Smooth muscle cell (in vitro differentiated cells): ENCODE results near the gene STK39. TPM values are rescaled to one million over a fixed set of nuclear protein-coding genes. Genes with fewer than 3 reads are reported as not detected.
"Not testable (repeated sequence)": the region's sequence is repeated elsewhere in the genome, so short reads cannot be mapped to it uniquely, and the experiment has no call there.

Experiments used
- DNase-seq: peaks from one replicate; lab custom pipeline; 2025; ENCODE audit not compliant: unreplicated experiment; lab: John Stamatoyannopoulos, UW
- H2AFZ ChIP-seq: fragments of 200-600 bp; sonication (generic); 2 replicates; pipeline ENCODE4 v1.6.0; 2016; ENCODE audit warnings: antibody characterized with exemption, low read depth, mild to moderate bottlenecking
- H3F3A ChIP-seq: fragments of 200-600 bp; sonication (generic); 2 replicates; pipeline ENCODE4 v1.6.0; 2017; ENCODE audit warnings: antibody characterized with exemption, low read depth
- H3K27ac ChIP-seq: fragments of 200-600 bp; sonication (generic); 2 replicates; pipeline ENCODE4 v1.5.1; 2016; ENCODE audit warnings: low read depth, mild to moderate bottlenecking
- H3K27me3 ChIP-seq: fragments of 200-600 bp; sonication (generic); 2 replicates; pipeline ENCODE4 v1.6.1; 2016; ENCODE audit warnings: low read depth, mild to moderate bottlenecking
- H3K36me3 ChIP-seq: fragments of 200-600 bp; sonication (generic); 2 replicates; pipeline ENCODE4 v1.5.1; 2016; ENCODE audit warnings: low read depth
- H3K4me1 ChIP-seq: fragments of 200-600 bp; sonication (generic); 2 replicates; pipeline ENCODE4 v1.5.1; 2016; ENCODE audit warnings: low read depth
- H3K4me2 ChIP-seq: fragments of 200-600 bp; sonication (generic); 2 replicates; pipeline ENCODE4 v1.6.0; 2016; ENCODE audit warnings: mild to moderate bottlenecking
- H3K4me3 ChIP-seq: fragments of 200-600 bp; sonication (generic); 2 replicates; pipeline ENCODE4 v1.5.1; 2016; ENCODE audit warnings: mild to moderate bottlenecking
- H3K79me2 ChIP-seq: fragments of 200-600 bp; sonication (generic); 2 replicates; pipeline ENCODE4 v1.6.0; 2016; ENCODE audit warnings: low read depth, mild to moderate bottlenecking
- H3K9ac ChIP-seq: fragments of 200-600 bp; sonication (generic); 2 replicates; pipeline ENCODE4 v1.6.0; 2016; ENCODE audit warnings: low read depth
- H3K9me3 ChIP-seq: fragments of 200-600 bp; sonication (generic); replicated peaks from 2 replicates; pipeline ENCODE4 v1.5.1; 2016; ENCODE audit warnings: low read depth
- H4K20me1 ChIP-seq: fragments of 200-600 bp; sonication (generic); 2 replicates; pipeline ENCODE4 v1.6.0; 2016; ENCODE audit warnings: low read depth
- CTCF ChIP-seq: fragments of 200-600 bp; sonication (generic); IDR thresholded peaks from 2 replicates; pipeline ENCODE4 v1.5.1; 2017; ENCODE audit warnings: borderline replicate concordance, mild to moderate bottlenecking, antibody characterized with exemption; ENCODE audit not compliant: insufficient read depth, poor library complexity, severe bottlenecking
- WGBS: methylation state at CpG from one replicate; pipeline ENCODE4 v1.1.7; 2016; ENCODE audit warnings: low lambda C conversion rate; 5-methylcytosine and 5-hydroxymethylcytosine counted together
- polyA plus RNA-seq: library from polyadenylated mRNA; unstranded; fragments of >200 nt; fragmentation: Nextera tagmentation; extraction: Ambion mirVana; gene quantifications from 2 replicates; pipeline ENCODE4 v1.2.1, GENCODE V29; 2016
- total RNA-seq: library from RNA; depleted of rRNA; stranded (reverse); fragments of >200 nt; gene quantifications from 2 replicates; pipeline ENCODE4 v1.2.3, GENCODE V29; 2014

STK39 gene
- total and polyA plus RNA-seq, 2 experiments from 2014 or later = 21.1 to 37.8 TPM

GRCh38 chr2:168044176-168044575, 203.2 kb downstream of the STK39 start:
- Histone ChIP-seq H3K36me3 (no peaks in the 10 kb centered on the region), H3K9ac (no peak overlapping the region), H3K79me2 (no peaks in the 10 kb centered on the region), H4K20me1 (peaks cover 44% of the 10 kb centered on the region), H3K4me1 (no peaks in the 10 kb centered on the region), H2AFZ (no peak overlapping the region), H3K27ac (no peak overlapping the region), H3K9me3 (no peaks in the 10 kb centered on the region), H3K4me3 (no peak overlapping the region), H3K27me3 (no peaks in the 10 kb centered on the region), H3K4me2 (no peak overlapping the region), H3F3A (no peaks in the 10 kb centered on the region)
- no peak for TF ChIP-seq CTCF
- no peak for DNase-seq
- 97% methylated on average over 2 of the region's 2 CpGs for WGBS

- H3K4me3 ChIP-seq, H3K36me3 ChIP-seq, H3K4me1 ChIP-seq, H3K9me3 ChIP-seq, H3K9ac ChIP-seq, H2AFZ ChIP-seq, DNase-seq, H3K27me3 ChIP-seq, H3K79me2 ChIP-seq, H3F3A ChIP-seq, H3K27ac ChIP-seq, H3K4me2 ChIP-seq: not testable (repeated sequence)
- H4K20me1 ChIP-seq = peaks cover 41% of the 10 kb centered on the region
- over 99% methylated on average over 5 of the region's 5 CpGs for WGBS
Measured at GRCh38 chr2:168042127-168042824, 205.1 kb downstream of the STK39 start.

GRCh38 chr2:168039881-168040280, 207.5 kb downstream of the STK39 start:
- Histone ChIP-seq H3K27me3 (no peaks in the 10 kb centered on the region), H2AFZ (no peak overlapping the region), H3K4me2 (no peak overlapping the region), H3K4me3 (no peak overlapping the region), H4K20me1 (peaks cover 23% of the 10 kb centered on the region), H3K4me1 (no peaks in the 10 kb centered on the region), H3F3A (no peaks in the 10 kb centered on the region), H3K9me3 (no peaks in the 10 kb centered on the region), H3K36me3 (no peaks in the 10 kb centered on the region), H3K79me2 (no peaks in the 10 kb centered on the region), H3K9ac (no peak overlapping the region), H3K27ac (no peak overlapping the region)
- TF ChIP-seq CTCF = no peak
- WGBS = 95% methylated on average over 3 of the region's 3 CpGs
- DNase-seq = no peak

GRCh38 chr2:168037778-168038177, 209.6 kb downstream of the STK39 start:
- H3K9me3 ChIP-seq = no peaks in the 10 kb centered on the region
- no peaks in the 10 kb centered on the region for H3K27me3 ChIP-seq
- H3K36me3 ChIP-seq = no peaks in the 10 kb centered on the region
- peaks cover 12% of the 10 kb centered on the region for H4K20me1 ChIP-seq
- H3K9ac ChIP-seq = no peak overlapping the region
- H2AFZ ChIP-seq = no peak overlapping the region
- no peak overlapping the region for H3K4me3 ChIP-seq
- H3K4me1 ChIP-seq = no peaks in the 10 kb centered on the region
- WGBS = 96% methylated on average over 2 of the region's 2 CpGs
- no peak overlapping the region for H3K4me2 ChIP-seq
- H3K27ac ChIP-seq = no peak overlapping the region
- no peak for TF ChIP-seq CTCF
- H3K79me2 ChIP-seq = no peaks in the 10 kb centered on the region
- H3F3A ChIP-seq = no peaks in the 10 kb centered on the region
- no peak for DNase-seq
